Measurements from ENCODE around the gene RPS8. TPM values are rescaled to one million over a fixed set of nuclear protein-coding genes. Genes with fewer than 3 reads are reported as not detected.
A peak's percentile ranks its signal among the peaks of the same experiment; 100 is the strongest.

The RPS8 gene
- total RNA-seq, 1 donor from 2014 or later: 1,187 TPM

GRCh38 chr1:44743211-44743610 is 32.1 kb upstream of the RPS8 start:
- H3K27me3 ChIP-seq (ENCODE audit: insufficient read depth, low read length): no peaks in the 10 kb centered on the region
- peaks cover 12% of the 10 kb centered on the region for H3K4me1 ChIP-seq (ENCODE audit: insufficient read depth, low read length)
- Mint-ChIP-seq H3K36me3 (ENCODE audit: low read depth, unreplicated experiment) (no peaks in the 10 kb centered on the region), H3K4me3 (ENCODE audit: unreplicated experiment) (no peak overlapping the region), H3K9me3 (ENCODE audit: unreplicated experiment) (no peaks in the 10 kb centered on the region), H3K27me3 (ENCODE audit: low read depth, unreplicated experiment) (no peaks in the 10 kb centered on the region), H3K4me1 (ENCODE audit: low read depth, unreplicated experiment) (no peaks in the 10 kb centered on the region), H3K27ac (ENCODE audit: unreplicated experiment) (no peak overlapping the region)
- H3K9me3 ChIP-seq (ENCODE audit: insufficient read depth, low read depth, low read length): no peaks in the 10 kb centered on the region
- no peak overlapping the region for H3K4me3 ChIP-seq (ENCODE audit: insufficient read depth, low read depth, low read length)
- no peak overlapping the region for H3K27ac ChIP-seq (ENCODE audit: low read depth, low read length)
- peak overlapping the region; percentile 71 for H2AFZ ChIP-seq (ENCODE audit: low read depth, low read length)
- no peak for DNase-seq (ENCODE audit: low read depth)
- no peak for TF ChIP-seq EZH2 (IDR thresholded peaks at IDR 0.05; ENCODE audit: insufficient read depth, low read length)
- TF ChIP-seq CTCF (IDR thresholded peaks at IDR 0.05; ENCODE audit: insufficient read depth, low read depth, low read length): no peak
- H3K9ac ChIP-seq (ENCODE audit: low read length): peak overlapping the region; percentile 21
- peaks cover 68% of the 10 kb centered on the region for H3K79me2 ChIP-seq (ENCODE audit: insufficient read depth, low read length)
- peaks cover 9% of the 10 kb centered on the region for H4K20me1 ChIP-seq (ENCODE audit: insufficient read depth, low read length)
- H3K4me2 ChIP-seq (ENCODE audit: low read length): peak overlapping the region; percentile 28
- FAIRE-seq: no peak
- peaks cover 17% of the 10 kb centered on the region for H3K36me3 ChIP-seq (ENCODE audit: insufficient read depth, low read length)

GRCh38 chr1:44747878-44748277 is 27.5 kb upstream of the RPS8 start:
- H3K9ac ChIP-seq (ENCODE audit: low read length): no peak overlapping the region
- DNase-seq (ENCODE audit: low read depth): no peak
- Mint-ChIP-seq H3K27me3 (ENCODE audit: low read depth, unreplicated experiment) (no peaks in the 10 kb centered on the region), H3K36me3 (ENCODE audit: low read depth, unreplicated experiment) (no peaks in the 10 kb centered on the region), H3K9me3 (ENCODE audit: unreplicated experiment) (no peaks in the 10 kb centered on the region), H3K4me1 (ENCODE audit: low read depth, unreplicated experiment) (peaks cover 2% of the 10 kb centered on the region), H3K27ac (ENCODE audit: unreplicated experiment) (no peak overlapping the region), H3K4me3 (ENCODE audit: unreplicated experiment) (no peak overlapping the region)
- no peak overlapping the region for H3K4me2 ChIP-seq (ENCODE audit: low read length)
- peaks cover 20% of the 10 kb centered on the region for H3K36me3 ChIP-seq (ENCODE audit: insufficient read depth, low read length)
- FAIRE-seq: no peak
- H3K79me2 ChIP-seq (ENCODE audit: insufficient read depth, low read length): peaks cover 44% of the 10 kb centered on the region
- H2AFZ ChIP-seq (ENCODE audit: low read depth, low read length): no peak overlapping the region
- H3K4me1 ChIP-seq (ENCODE audit: insufficient read depth, low read length): peaks cover 3% of the 10 kb centered on the region
- no peaks in the 10 kb centered on the region for H3K27me3 ChIP-seq (ENCODE audit: insufficient read depth, low read length)
- H3K4me3 ChIP-seq (ENCODE audit: insufficient read depth, low read depth, low read length): no peak overlapping the region
- no peaks in the 10 kb centered on the region for H3K9me3 ChIP-seq (ENCODE audit: insufficient read depth, low read depth, low read length)
- no peak overlapping the region for H3K27ac ChIP-seq (ENCODE audit: low read depth, low read length)
- peaks cover 6% of the 10 kb centered on the region for H4K20me1 ChIP-seq (ENCODE audit: insufficient read depth, low read length)
- TF ChIP-seq CTCF (IDR thresholded peaks at IDR 0.05; ENCODE audit: insufficient read depth, low read depth, low read length): no peak
- TF ChIP-seq EZH2 (IDR thresholded peaks at IDR 0.05; ENCODE audit: insufficient read depth, low read length): no peak

GRCh38 chr1:44757420-44757819 is 17.9 kb upstream of the RPS8 start:
- Histone ChIP-seq H3K9me3 (ENCODE audit: insufficient read depth, low read depth, low read length) (no peaks in the 10 kb centered on the region), H3K27me3 (ENCODE audit: insufficient read depth, low read length) (no peaks in the 10 kb centered on the region), H3K4me3 (ENCODE audit: insufficient read depth, low read depth, low read length) (no peak overlapping the region), H4K20me1 (ENCODE audit: insufficient read depth, low read length) (no peaks in the 10 kb centered on the region), H3K4me2 (ENCODE audit: low read length) (no peak overlapping the region), H3K4me1 (ENCODE audit: insufficient read depth, low read length) (no peaks in the 10 kb centered on the region), H3K79me2 (ENCODE audit: insufficient read depth, low read length) (no peaks in the 10 kb centered on the region), H3K9ac (ENCODE audit: low read length) (no peak overlapping the region), H3K27ac (ENCODE audit: low read depth, low read length) (no peak overlapping the region), H3K36me3 (ENCODE audit: insufficient read depth, low read length) (peaks cover 43% of the 10 kb centered on the region), H2AFZ (ENCODE audit: low read depth, low read length) (no peak overlapping the region)
- FAIRE-seq (no peak), DNase-seq (ENCODE audit: low read depth) (no peak)
- TF ChIP-seq EZH2 (IDR thresholded peaks at IDR 0.05; ENCODE audit: insufficient read depth, low read length) (no peak), CTCF (IDR thresholded peaks at IDR 0.05; ENCODE audit: insufficient read depth, low read depth, low read length) (no peak)
- Mint-ChIP-seq H3K4me3 (ENCODE audit: unreplicated experiment) (no peak overlapping the region), H3K36me3 (ENCODE audit: low read depth, unreplicated experiment) (peaks cover 2% of the 10 kb centered on the region), H3K4me1 (ENCODE audit: low read depth, unreplicated experiment) (peaks cover 3% of the 10 kb centered on the region), H3K9me3 (ENCODE audit: unreplicated experiment) (no peaks in the 10 kb centered on the region), H3K27me3 (ENCODE audit: low read depth, unreplicated experiment) (no peaks in the 10 kb centered on the region), H3K27ac (ENCODE audit: unreplicated experiment) (no peak overlapping the region)

Measured in astrocyte (in vitro differentiated cells and primary cell).